Cardiac fibroblast (primary cell): ENCODE measurements around the gene GREB1.

Experiments used
- DNase-seq, 2 donors: peaks; one replicate each; pipeline versions ENCODE4 v3.0.0 to v3.0.0-alpha.2; 2010; ENCODE audit warnings: low read depth in 2 of 2
- H3K4me3 ChIP-seq, 2 donors: replicated peaks in 1 of 2; 1 replicate in 1 of 2; 2 replicates in 1 of 2; pipeline ENCODE4 v1.5.1; 2011; ENCODE audit warnings: low read depth in 2 of 2, low read length in 2 of 2, mild to moderate bottlenecking in 2 of 2, moderate library complexity in 1 of 2
- CTCF ChIP-seq: IDR thresholded peaks from one replicate; pipeline ENCODE4 v1.5.1; 2011; ENCODE audit warnings: low read depth, mild to moderate bottlenecking, low read length, inconsistent platforms

The GREB1 gene

GRCh38 chr2:11651856-11652548 is 118.2 kb downstream of the GREB1 start:
- TF ChIP-seq CTCF, result no peak
- no peak overlapping the region for H3K4me3 ChIP-seq
- DNase-seq, result peak in 1 of 2 donors; percentile 10

- DNase-seq, result peak in 1 of 2 donors; percentile 10
- TF ChIP-seq CTCF, result no peak
- H3K4me3 ChIP-seq, result no peak overlapping the region
These were observed 118.7 kb downstream of the GREB1 start for GRCh38 chr2:11652553-11652952.

GRCh38 chr2:11655495-11655894 is 121.7 kb downstream of the GREB1 start:
- no peak for DNase-seq
- no peak for TF ChIP-seq CTCF
- no peak overlapping the region for H3K4me3 ChIP-seq

DNA sequence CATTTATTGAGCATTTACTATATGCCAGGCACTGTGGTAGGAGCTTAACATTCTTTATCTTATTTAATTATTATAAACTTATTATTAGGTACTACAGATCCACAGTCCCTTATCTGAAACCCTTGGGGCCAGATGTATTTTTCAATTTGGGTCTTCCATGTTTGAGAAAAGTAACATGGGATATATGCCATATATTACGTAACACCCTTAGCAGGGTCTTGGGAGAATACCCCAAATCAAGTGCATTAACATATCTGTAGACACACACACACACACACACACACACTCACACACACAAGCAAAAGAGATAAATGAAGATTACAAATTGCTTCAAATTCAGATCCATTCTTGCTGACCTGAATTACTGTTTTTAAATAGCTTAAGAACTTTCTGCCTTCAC is 122.4 kb downstream of the GREB1 start:
- DNase-seq, result no peak
- TF ChIP-seq CTCF, result no peak
- no peak overlapping the region for H3K4me3 ChIP-seq

- TF ChIP-seq CTCF, result no peak
These were observed 122.8 kb downstream of the GREB1 start for GRCh38 chr2:11656671-11657101.

DNA sequence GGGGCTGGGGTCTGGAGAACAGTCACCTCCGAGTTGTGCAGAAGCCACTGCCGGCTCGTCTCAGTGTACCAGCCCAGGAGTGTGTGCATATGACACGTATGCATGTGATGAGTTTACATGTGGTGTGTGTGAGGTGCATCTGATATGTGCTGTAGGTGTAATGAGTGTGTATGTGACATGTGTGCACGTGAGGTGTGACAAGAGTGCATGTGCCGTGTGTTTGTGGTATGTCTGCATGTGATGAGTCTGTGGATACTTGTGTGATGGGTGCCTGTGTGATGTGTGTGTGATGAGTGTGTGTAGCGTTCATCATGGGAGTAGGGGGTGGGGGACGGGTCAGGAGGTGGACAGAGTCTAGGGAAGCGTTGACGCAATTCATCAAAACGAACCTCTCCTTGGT is 123.3 kb downstream of the GREB1 start:
- TF ChIP-seq CTCF, result no peak
- DNase-seq, result no peak
- no peak overlapping the region for H3K4me3 ChIP-seq

More at GRCh38 chr2:11656671-11657101, 122.8 kb downstream of the GREB1 start:
- no peak overlapping the region for H3K4me3 ChIP-seq
- DNase-seq, result peak in 1 of 2 donors; percentile 34

DNA sequence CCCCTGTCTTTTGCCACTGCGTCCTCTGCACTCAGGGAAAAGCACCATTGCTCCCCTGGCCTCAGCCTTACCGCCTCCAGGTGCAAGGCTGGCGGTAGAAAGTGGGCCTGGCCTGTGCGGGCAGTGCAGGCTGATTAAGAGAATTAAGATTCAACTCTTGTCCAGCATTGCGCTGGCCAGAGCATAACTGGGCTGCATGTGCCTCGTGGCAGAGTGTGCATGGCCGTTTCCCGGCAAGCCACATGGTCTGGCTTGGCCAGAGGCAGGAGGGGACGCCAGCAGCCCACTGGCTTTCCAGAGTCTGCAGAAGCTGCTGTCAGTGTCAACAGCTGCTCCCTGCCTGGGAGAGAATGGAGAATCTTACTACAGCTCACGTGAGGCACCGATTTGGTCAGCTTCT is 123.8 kb downstream of the GREB1 start:
- no peak for DNase-seq
- no peak for TF ChIP-seq CTCF
- H3K4me3 ChIP-seq, result no peak overlapping the region
